Measurements from ENCODE around the gene TBL1X.

TBL1X gene

GRCh38 chrX:9785254-9785943 is 320.5 kb downstream of the TBL1X start:
- H3K27me3 ChIP-seq (ENCODE audit: control insufficient read depth, insufficient read depth, low read length), result peaks cover 31% of the 10 kb centered on the region
- H3K4me2 ChIP-seq (ENCODE audit: low read length), result peak overlapping the region; percentile 11
- H3K36me3 ChIP-seq (ENCODE audit: insufficient read depth, low read length), result no peaks in the 10 kb centered on the region
- H3K4me3 ChIP-seq (ENCODE audit: low read length), result no peak overlapping the region
- peaks cover 5% of the 10 kb centered on the region for H3K9me3 ChIP-seq (replicated peaks; ENCODE audit: low read length)
- no peak overlapping the region for H3K9ac ChIP-seq (ENCODE audit: low read depth, low read length)
- H3K4me1 ChIP-seq (ENCODE audit: control insufficient read depth, insufficient read depth, low read length), result no peaks in the 10 kb centered on the region

GRCh38 chrX:9785944-9786797 is 321.3 kb downstream of the TBL1X start, which contains the start of gene SHROOM2:
Gene SHROOM2 (plus strand): TSS chrX:9786429. CDS start chrX:9786546, 117 bp downstream.
- H3K4me2 ChIP-seq (ENCODE audit: low read length), result peak within 1 kb of the TSS; percentile 66
- peak within 1 kb of the TSS; percentile 51 for H3K4me3 ChIP-seq (ENCODE audit: low read length)
- H3K27me3 ChIP-seq (ENCODE audit: control insufficient read depth, insufficient read depth, low read length), result peaks cover 31% of the 10 kb centered on the region
- H3K9me3 ChIP-seq (replicated peaks; ENCODE audit: low read length), result peaks cover 5% of the 10 kb centered on the region
- H3K4me1 ChIP-seq (ENCODE audit: control insufficient read depth, insufficient read depth, low read length), result no peaks in the 10 kb centered on the region
- H3K9ac ChIP-seq (ENCODE audit: low read depth, low read length), result no peak within 1 kb of the TSS
- H3K36me3 ChIP-seq (ENCODE audit: insufficient read depth, low read length), result no peaks in the 10 kb centered on the region

- no peaks in the 10 kb centered on the region for H3K36me3 ChIP-seq (ENCODE audit: insufficient read depth, low read length)
- H3K9me3 ChIP-seq (replicated peaks; ENCODE audit: low read length), result peaks cover 5% of the 10 kb centered on the region
- H3K9ac ChIP-seq (ENCODE audit: low read depth, low read length), result no peak overlapping the region
- peak overlapping the region; percentile 66 for H3K4me2 ChIP-seq (ENCODE audit: low read length)
- H3K4me1 ChIP-seq (ENCODE audit: control insufficient read depth, insufficient read depth, low read length), result no peaks in the 10 kb centered on the region
- H3K27me3 ChIP-seq (ENCODE audit: control insufficient read depth, insufficient read depth, low read length), result peaks cover 31% of the 10 kb centered on the region
- H3K4me3 ChIP-seq (ENCODE audit: low read length), result peak overlapping the region; percentile 51
These were observed 322.2 kb downstream of the TBL1X start for GRCh38 chrX:9786798-9787635.

GRCh38 chrX:9788911-9789310 is 324.1 kb downstream of the TBL1X start:
- H3K36me3 ChIP-seq (ENCODE audit: insufficient read depth, low read length), result no peaks in the 10 kb centered on the region
- peaks cover 31% of the 10 kb centered on the region for H3K27me3 ChIP-seq (ENCODE audit: control insufficient read depth, insufficient read depth, low read length)
- H3K4me1 ChIP-seq (ENCODE audit: control insufficient read depth, insufficient read depth, low read length), result no peaks in the 10 kb centered on the region
- no peak overlapping the region for H3K4me3 ChIP-seq (ENCODE audit: low read length)
- no peak overlapping the region for H3K9ac ChIP-seq (ENCODE audit: low read depth, low read length)
- H3K9me3 ChIP-seq (replicated peaks; ENCODE audit: low read length), result peaks cover 5% of the 10 kb centered on the region
- H3K4me2 ChIP-seq (ENCODE audit: low read length), result no peak overlapping the region

GRCh38 chrX:9789555-9789954 is 324.7 kb downstream of the TBL1X start:
- Histone ChIP-seq H3K27me3 (ENCODE audit: control insufficient read depth, insufficient read depth, low read length) (peaks cover 30% of the 10 kb centered on the region), H3K9ac (ENCODE audit: low read depth, low read length) (no peak overlapping the region), H3K4me1 (ENCODE audit: control insufficient read depth, insufficient read depth, low read length) (no peaks in the 10 kb centered on the region), H3K4me2 (ENCODE audit: low read length) (no peak overlapping the region), H3K9me3 (replicated peaks; ENCODE audit: low read length) (peaks cover 5% of the 10 kb centered on the region), H3K4me3 (ENCODE audit: low read length) (no peak overlapping the region), H3K36me3 (ENCODE audit: insufficient read depth, low read length) (no peaks in the 10 kb centered on the region)

Measured in skeletal muscle satellite cell (primary cell).